Glomerular visceral epithelial cell (primary cell): Measurements from ENCODE around the gene RNF5.
A peak's percentile ranks its signal among the peaks of the same experiment; 100 is the strongest.
"Not testable (repeated sequence)": the region's sequence is repeated elsewhere in the genome, so short reads cannot be mapped to it uniquely, and the experiment has no call there.

Source experiments
- DNase-seq: peaks from one replicate; pipeline ENCODE4 v3.0.0-alpha.2; 2016; ENCODE audit errors: extremely low spot score

Gene RNF5, protein sequence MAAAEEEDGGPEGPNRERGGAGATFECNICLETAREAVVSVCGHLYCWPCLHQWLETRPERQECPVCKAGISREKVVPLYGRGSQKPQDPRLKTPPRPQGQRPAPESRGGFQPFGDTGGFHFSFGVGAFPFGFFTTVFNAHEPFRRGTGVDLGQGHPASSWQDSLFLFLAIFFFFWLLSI

DNA sequence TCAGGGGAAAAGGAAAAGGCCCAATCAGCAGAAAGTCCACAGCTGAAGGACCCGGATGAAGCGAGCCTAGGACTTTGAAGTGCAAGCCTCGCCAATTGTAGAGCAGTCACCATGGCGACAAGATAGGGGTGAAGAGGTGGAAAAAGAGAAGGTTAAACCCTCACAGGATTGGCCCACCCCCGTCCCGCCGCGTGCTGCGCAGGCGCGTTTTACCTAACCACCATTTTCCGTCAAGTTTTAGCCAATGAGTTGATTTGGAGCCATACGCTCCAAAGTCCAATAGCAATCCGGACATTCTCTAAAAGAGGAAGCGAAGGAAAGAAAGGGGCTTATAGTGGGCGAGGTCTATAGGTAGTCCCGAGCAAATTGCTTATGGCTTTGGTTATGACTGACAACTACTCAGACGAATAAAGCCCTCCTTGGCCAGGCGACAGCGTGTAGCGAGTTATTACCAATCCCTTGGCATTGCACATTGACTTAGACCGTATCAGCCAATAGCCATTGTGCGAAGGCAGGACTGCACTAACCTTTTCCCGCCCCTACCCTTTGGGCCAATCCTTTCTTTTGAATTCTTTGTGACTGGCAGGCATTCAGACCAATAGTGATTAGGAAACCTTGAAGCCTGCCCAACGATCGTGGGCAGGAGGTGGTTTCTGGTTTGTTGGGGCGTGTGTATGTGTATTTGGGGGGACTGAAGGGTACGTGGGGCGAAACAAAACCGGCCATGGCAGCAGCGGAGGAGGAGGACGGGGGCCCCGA lies at the start of gene RNF5:
RNF5 (plus strand) TSS at position 618 of the 759 bp plus-strand sequence; CDS start at position 725, 107 bp downstream.
- peak; percentile 100 for DNase-seq

DNA sequence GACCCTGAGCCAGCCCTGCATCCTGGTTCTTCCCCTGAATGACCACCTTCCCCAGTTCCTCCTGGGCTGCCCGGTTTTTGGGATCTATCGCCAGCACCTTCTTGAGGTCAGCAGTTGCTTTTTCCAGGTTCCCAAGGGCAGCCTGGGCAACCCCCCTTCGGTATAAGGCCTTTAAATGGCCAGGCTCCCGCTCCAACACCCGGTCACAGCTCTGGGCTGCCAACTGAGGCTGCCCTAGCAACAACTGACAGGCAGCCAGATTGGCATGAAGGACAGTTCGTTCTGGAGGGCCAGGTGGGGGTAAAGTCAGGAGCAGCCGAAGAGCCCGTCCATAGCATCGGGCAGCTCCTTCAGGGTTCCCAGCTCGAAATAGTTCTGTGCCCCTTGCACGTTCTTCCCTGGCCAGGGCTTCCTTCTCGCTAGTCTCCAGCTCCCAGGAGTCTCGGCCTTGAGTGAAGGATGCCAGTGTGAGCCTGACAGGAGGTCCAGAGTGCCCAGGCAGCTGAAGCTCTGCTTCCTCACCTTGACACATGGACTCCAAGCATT lies 49.4 kb upstream of the RNF5 start:
- DNase-seq, result no peak

DNA sequence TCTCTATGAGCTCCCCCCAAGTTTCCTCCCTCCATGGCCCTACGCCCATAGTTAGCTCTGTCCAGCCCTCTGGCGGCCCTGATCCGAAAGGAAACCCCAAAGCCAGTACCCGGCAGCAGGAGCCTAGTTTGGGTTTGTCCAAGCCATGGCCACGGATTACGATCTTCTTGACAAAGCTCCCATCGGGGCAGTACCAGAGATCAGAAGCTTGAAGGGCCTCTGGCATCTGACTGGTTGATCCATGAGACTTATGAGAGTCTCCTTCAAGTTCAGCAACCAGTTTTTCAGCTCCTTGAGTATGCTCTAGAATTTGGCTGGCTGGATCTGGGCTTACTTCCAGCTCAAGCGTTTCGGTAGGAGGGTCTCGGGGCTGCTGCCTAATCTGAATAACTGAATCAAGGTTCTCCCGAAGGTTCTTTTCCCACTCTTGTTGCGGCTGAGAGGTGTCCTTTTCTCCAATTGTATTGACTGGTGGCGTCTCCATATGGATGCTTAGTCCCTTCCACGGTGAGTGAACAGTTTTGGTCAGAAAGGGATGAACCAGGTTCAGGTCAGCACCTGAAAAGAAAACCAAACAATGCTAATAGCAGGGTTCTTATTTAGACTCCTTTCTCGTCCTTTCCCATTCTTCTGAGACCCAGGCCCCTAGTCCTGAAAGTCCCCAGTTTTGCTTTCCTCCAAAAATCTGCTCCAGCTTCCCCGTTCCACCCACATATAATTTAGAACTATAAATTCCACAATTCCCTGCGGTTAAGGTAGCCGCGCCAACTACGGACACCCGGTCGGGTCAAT lies 48.7 kb upstream of the RNF5 start:
- no peak for DNase-seq

DNA sequence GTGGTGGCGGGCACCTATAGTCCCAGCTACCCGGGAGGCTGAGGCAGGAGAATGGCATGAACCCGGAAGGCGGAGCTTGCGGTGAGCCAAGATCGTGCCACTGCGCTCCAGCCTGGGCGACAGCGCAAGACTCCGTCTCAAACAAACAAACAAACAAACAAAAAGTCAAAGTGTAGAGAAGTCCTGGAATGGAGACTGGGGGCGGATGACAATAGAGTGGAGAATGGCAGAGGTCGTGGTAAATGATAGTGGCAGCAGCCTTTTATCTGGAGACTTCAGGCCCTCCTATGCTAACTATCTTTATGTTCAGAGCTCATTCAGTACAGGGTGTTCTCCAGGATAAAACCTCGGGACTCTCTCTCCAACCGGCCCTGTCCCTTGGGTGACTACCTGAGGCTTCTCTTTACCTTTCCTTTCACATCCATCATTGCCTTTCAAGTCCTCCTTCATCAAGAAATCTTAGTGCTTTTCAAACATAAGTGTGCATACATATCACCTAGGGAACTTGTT lies 46.7 kb upstream of the RNF5 start:
- DNase-seq, result no peak

DNA sequence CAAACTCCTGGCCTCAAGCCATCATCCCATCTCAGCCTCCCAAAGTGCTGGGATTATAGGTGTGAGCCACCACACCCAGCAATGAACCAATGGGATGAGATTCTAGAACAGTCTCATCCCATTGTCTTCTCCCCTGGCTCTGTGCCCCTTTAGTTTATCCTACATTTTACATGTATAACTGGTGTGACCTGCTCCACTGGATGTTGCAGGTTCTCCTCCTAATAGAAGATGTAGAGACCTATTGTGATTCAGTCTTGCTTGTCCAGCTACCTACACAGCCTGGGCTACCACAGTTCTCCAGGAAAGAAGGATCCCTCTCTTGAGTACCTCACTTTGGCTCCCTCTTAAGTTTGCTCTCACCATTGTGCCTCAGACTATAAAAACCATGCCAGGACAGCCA lies 46.1 kb upstream of the RNF5 start:
- no peak for DNase-seq

DNA sequence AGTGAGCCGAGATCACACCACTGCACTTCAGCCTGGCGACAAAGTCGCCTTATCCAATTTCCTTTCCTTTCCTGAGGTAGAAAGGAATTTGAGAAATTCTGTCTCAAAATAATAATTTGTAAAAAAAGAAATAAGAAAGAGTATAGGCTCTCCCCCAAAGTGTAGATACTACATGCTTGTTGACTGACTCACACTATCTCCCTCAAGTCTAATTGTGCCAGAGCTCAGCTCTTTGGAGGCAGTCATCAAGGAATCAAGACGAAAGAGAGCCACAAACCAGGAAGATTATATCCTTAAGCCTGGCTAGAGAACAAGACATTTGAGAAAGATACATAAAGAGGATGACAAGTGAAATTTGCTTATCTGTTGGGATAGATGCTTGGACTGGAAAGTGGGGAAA lies 44.4 kb upstream of the RNF5 start:
- DNase-seq, result no peak

DNA sequence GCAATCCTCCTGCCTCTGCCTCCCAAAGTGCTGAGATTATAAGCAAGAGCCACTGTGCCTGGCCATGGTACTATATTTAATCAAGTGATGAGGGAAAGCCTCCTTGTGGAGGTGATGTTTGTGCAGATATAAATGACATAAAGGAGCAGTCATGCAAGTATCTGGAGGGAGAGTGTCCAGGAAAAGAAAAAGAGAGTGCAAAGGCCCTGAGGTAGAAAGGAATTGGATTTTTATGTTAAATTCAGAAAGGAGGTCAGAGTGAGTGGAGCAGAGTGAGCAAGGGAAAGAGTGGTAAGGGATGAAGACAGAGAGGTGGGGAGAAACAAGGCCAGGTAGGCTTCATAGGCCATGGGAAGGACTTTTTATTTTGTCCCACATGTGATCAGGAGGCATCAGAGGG lies 40.8 kb upstream of the RNF5 start:
- no peak for DNase-seq

DNA sequence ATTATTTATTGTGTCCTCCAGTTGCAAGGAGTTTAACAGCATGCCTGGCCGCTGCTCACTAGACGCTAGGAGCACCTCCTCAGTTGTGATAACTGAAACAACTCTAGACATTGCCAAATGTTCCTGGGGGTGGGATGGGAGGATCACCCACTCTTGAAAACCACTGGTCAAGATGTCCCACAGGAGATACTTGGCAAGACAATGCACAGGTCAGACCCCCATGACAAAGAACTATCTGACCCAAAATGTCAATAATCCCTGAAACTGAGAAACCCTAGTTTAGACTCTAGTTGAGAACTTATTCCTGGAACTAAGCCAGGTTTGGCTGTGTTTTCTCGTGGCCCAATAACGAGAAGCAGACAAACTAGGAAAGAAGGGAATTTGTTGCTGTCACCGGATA lies 38.6 kb upstream of the RNF5 start:
- DNase-seq, result no peak

DNA sequence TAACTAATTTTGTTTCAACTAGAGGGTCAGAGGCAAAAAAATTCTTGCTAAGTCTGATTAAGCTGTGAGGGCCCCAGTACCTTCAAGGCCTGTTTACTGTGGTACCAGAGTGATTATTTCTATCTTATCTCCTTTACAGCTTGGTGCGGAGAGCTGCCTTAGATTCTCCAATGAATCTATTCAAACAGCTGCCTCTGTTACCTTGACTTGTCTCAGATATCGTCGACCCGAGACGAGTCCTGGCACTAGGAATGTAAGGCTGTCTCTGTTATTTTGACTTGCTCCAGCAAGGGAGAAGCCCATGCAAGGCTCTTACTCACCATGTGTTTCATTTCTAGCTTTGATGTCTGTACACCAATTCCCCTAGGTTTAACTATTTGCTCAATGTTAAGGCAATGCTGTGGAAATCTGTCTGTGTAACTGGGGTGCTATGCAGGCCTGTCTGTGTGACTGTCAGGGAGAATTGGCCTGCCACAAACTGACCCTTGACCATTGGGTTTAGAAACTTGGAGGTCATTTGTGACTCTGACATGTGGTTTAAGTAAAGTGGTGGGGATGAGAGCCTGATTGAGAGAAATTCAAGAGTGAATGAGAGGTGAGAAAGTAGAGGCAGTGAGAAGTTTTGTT lies 37.7 kb upstream of the RNF5 start:
- DNase-seq, result no peak

DNA sequence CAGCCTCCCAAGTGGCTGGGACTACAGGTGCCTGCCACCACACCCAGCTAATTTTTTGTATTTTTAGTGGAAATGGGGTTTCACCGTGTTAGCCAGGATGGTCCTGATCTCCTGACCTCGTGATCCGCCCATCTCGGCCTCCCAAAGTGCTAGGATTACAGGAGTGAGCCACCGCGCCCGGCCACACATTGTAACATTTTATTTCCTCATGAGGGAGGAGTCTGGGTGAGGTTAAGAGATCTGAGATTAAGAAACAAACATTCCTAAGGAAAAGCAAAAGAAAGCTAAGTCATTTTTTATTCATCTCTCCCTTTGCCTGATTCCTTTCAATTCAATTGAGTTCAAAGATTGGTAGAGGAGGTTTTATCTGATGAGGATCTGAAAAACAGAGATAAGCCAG lies 34.0 kb upstream of the RNF5 start:
- DNase-seq, result not testable (repeated sequence)

DNA sequence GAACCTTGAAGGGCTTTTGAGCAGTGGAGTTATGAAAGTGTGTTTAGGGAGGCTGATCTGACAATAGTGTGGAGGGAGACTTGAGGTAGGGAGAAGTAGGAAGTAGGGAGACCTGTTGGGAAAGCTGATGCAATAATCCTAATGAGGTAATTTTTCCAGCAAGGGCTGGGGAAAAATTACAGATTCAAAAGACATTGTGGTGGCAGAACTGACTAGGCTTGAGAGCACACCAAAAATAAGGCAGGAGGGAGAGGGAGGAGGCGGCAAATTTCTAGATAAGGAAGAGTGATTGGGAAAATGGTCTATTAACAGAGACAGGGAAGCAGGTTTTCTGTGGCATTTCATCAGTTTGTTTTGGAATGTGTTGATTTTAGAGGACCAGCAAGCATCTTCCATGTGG lies 31.9 kb upstream of the RNF5 start:
- no peak for DNase-seq

DNA sequence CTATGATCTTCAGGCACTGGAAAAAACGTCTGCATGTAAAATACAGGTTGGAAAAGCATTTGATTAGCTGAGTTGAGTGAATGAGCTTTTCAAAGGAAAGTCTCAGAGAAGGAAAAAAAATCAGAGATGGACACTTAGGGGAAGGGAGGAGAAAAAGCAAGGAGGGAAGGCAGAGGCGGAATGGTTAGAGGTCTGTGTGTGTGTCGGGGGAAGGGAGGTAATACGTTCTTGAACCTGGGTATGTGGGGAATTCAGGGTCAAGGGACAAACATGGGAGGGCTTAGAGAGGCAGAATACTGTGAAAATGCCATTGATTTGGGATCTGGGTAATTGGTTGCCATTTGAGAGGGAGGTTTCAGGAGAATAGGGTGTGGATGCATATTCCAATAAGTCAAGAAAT lies 31.5 kb upstream of the RNF5 start:
- no peak for DNase-seq

DNA sequence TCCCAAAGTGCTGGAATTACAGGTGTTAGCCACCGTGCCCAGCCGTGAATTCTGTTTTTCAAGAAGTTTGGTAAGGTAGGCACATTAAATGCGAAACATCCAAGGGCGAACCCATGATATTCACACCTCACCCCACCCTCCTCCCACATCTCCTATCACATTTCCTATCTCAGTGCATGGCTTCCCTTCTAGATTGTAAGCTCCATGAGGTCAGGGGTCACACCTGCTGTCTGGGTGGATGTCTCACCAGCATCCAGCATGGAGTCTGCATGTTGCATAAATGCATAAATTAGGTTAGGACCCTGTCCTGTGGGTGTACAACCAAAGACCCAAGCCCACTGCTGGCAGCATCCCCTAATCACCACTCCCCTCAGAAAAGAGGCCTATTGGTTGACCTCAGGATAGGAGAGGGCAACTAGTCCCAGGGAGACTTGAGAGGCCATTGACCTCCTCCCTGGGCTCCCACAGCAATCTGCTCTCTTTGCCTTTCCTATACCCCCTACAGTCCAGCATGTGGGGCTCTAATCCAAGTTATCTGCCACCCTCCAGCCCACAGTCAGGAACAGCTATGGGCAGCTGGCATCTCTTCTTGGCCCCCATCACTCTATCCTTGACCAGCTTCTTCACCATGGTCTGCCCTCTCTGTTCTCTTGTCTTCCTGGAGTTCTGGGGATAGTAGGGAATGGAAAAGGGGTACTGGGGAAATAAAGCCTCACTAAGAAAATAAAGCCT lies 30.6 kb upstream of the RNF5 start:
- no peak for DNase-seq

DNA sequence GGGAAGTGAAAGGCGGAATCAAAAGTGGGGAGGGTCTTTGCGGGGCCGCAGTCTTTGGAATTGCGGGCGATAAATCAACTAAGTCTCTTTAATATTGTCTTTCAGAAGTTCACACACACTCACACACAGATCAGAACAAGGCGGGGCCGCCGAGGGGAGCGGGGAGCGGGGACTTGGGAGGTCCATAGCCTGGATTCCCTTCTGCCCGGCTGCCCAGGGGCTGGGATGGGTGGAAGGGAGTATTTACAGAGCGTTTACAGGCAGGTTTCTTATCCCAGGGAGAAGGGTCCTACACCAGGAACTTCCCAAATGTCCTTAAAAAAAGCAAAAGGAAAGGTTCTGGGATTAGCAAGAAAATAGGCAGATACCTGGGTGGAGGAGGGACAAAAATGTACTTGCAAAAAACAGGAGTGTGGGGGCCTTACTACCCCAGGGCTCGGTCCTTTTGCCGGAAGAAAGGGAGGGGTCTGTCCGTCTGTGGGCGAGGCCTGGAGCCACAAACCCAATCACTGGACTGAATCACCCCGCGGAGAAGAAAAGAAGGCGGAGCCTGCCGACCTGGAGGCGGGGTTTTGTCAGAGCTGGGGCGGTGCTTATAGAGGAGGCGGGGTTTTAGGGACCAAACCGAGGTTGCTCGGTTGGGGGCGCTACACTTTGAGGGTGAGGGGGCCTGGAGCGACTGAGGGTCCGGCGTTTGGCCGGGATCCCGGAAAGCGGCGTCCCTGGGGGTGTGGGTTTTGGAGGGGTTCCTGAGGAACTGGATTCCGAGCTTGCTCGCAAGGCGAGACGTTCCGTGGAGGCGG lies 29.7 kb upstream of the RNF5 start:
- DNase-seq, result no peak

DNA sequence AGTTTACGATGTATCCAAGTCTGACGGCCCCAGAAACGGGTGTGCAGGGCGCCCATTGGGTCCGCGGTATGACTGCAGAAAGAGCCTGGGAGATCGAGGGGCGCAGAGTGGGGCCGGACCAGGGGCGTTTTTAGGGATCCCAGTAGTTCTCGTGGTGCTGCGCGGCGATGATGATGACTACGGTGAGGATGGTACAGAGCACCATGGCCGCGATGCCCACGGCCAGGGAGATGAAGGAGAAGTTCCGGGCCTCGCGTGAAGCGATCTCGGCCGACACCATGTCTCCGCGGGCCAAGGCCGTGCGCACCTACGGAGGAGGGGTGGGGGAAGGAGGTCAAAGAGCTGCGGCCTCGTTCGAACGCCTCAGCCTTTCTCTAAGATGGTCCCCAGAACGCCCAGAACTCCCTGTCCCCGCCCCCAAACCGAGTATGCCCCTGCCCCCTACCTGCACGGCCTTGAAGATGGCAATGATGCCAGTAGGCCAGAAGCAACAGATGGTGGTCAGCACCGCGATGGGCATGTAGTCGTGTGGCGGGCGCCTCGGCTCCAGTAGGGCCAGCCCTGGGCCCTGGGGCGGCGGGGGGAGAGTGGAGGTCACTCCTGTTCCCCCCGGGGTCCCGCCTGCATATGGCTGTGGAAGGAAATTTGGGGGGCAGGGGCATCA lies 29.0 kb upstream of the RNF5 start:
- no peak for DNase-seq

DNA sequence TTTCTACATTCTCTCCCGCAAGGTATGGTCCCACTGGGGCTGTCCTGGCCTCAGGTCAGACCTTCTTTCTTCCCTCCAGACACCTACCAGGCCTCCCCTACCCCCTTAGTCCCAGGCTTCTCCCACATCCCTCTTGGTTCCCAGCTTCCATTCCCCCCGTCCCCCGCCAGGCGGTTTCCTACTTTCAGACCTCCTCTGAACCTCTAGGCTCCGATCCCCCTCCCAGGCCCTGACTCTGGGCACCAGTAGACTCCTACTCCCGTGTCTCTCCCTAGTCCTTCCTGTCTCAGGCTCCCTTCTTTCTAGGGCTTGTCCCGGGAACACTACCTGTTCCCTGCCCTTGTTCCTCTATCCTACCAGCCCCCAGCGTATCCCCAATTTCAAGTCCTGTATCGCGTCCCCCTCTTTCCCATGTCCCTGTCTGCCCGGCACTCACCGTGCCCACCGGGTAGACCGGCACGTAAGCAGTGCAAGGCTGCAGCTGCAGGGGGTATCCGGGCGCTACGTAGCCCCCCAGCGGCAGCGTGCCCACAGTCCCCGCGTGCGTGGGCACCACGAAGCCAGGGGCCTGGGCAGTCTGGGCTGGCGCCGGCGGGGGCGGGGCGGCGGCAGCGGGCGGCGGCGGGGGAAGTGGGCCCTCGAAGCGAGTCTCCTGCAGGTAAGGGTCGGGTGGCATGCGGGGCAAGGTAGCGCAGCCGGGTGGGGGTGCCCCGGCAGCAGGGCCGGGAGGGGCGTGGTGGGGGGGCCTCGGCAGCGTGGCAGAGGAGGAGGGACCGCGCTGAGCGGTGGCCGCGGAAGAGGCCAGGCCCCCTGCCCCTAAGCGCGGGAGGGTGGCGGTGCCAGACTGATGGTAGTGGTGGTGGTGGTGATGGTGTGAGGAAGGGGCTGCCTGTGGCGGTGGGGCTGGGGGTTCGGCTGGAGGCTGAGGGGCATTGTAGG lies 28.0 kb upstream of the RNF5 start:
- no peak for DNase-seq

DNA sequence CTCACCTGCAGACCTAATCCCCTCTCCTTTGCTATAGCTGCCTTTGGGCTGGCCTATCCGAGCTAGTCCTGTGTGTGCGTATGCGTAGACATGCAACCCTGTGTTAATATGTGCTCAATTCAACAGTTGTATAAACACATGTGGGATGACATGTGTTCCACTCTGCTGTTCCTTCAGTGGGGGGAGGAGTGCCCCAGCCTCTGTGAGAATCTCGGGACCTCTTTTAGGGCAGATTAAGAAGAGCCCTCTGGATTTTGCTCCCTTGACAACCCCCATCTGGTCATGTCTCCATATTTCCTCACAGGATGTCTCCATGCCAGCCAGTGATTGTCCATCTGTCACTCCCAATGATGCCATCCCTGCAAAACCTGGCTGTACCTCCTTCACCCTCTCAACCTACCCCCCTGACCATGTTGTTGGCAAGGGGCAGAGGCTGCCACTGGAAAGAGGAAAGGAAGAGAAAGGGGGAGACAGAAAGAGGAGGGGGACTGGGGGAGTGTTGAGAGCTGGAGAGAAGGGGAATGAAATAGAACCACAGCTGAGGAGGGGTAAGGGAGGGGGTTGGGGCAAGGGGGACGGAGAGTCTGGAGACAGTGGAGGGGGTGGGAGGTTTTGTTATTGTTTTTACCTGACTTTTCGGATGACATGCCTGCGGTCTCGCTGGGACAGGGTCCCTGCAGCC lies 26.9 kb upstream of the RNF5 start:
- no peak for DNase-seq
